Dermis blood vessel endothelial cell (primary cell): ENCODE measurements around the gene LRRFIP2. TPM values are rescaled to one million over a fixed set of nuclear protein-coding genes. Genes with fewer than 3 reads are reported as not detected.
"Not testable (repeated sequence)": the region's sequence is repeated elsewhere in the genome, so short reads cannot be mapped to it uniquely, and the experiment has no call there.

Source experiments
- DNase-seq: peaks from one replicate; pipeline ENCODE4 v3.0.0; 2010
- total RNA-seq: library from RNA; depleted of rRNA; stranded (reverse); fragments of >200 nt; gene quantifications from 2 replicates; pipeline ENCODE4 v1.2.3, GENCODE V29; 2014

Gene LRRFIP2
- total RNA-seq, 1 donor from 2014 or later, result 40.2 TPM

- not testable (repeated sequence) for DNase-seq
These were observed 119.3 kb downstream of the LRRFIP2 start for GRCh38 chr3:37055077-37055476.

GRCh38 chr3:37054370-37054769, 120.0 kb downstream of the LRRFIP2 start:
- peak; percentile 79 for DNase-seq

GRCh38 chr3:37053753-37054152, 120.6 kb downstream of the LRRFIP2 start:
- DNase-seq, result no peak

DNA sequence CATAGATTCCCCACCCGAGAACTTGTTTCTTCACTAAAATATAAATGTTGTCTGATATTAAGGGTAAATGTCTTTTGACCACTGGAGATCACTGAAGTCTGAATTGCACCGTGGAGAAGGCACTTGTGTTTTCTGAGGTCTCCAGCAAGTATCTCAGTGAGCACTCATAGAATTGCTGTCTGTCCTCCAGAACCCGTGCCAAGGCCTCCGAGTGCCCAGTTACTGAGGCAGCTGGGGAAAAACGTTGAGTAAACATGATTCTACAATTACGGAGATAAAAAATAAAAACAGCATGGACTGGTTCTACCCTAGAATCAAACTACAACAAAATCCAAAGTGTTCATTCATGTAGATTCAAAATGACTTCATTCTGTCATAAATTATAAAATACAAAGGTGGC, 121.0 kb downstream of the LRRFIP2 start:
- no peak for DNase-seq

DNA sequence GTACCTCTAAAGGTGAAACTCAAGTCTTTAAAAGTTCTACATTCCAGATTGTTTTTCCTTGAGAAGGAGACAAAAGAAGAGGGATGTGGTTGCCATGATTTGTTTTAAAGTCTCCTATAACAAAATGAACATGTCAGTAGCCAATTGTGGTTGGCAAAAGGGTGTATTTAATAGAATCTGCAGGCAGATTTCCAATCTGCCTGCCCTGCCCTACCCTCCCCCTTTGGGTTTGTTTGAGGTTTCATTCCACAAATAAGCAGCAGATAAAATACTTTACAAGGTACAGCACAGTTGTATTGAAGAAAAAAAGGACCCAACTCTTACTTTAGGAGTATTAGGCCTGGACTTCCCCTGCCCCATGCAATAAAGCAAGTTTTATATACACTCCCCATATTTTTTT, 121.5 kb downstream of the LRRFIP2 start:
- no peak for DNase-seq

DNA sequence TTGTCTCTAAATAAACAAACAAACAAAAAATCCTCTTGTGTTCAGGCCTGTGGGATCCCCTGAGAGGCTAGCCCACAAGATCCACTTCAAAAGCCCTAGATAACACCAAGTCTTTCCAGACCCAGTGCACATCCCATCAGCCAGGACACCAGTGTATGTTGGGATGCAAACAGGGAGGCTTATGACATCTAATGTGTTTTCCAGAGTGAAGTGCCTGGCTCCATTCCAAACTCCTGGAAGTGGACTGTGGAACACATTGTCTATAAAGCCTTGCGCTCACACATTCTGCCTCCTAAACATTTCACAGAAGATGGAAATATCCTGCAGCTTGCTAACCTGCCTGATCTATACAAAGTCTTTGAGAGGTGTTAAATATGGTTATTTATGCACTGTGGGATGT, 124.1 kb downstream of the LRRFIP2 start:
- peak; percentile 57 for DNase-seq

- not testable (repeated sequence) for DNase-seq
These were observed 131.7 kb downstream of the LRRFIP2 start for GRCh38 chr3:37042712-37043111.

GRCh38 chr3:37041546-37042195, 132.7 kb downstream of the LRRFIP2 start:
- DNase-seq, result peak; percentile 20

DNA sequence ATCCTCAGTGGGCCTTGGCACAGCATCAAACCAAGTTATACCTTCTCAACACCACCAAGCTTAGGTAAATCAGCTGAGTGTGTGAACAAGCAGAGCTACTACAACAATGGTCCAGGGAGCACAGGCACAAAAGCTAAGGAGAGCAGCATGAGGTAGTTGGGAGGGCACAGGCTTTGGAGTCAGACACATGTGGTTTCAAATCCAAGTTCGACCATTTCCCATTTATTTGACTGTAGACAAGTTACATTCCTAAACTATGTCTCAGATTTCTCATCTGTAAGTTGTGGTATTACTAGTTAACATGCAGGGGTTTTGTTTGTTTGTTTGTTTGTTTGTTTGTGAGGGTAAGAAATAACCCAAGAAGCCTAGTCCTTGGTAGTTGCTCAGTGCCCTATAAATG, 134.2 kb downstream of the LRRFIP2 start:
- no peak for DNase-seq

DNA sequence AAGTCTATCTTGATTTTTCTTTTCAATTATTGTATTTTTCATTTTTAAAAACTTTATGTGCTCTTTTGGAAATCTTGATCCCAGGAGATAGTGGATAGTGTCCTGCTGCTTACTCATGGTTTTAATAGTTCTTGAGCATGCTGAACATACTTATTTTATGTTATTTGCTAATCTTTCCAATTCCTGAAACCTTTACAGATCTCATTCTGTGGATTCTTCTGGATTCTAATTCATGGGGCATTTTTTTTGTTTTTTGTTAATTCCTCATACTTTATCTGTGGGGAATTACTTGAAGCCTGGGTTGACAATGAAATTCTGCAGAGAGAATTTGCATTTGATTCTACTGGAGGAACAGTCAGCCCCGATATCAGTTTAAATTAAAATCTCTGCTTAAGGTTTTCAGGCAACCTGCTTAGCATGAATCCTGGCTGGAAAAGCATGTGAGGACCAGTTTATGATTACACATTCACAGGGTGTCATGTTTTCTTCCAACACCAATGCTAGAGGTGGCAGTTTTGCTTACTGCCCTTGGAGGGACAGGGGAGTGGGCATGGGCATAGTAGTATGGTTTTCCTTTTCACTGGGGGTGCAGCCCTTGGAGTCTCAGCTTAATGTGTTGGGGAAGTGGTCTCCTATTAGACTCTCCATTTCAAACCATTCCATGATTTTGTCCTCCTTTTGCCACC, 135.1 kb downstream of the LRRFIP2 start:
- DNase-seq, result no peak

- DNase-seq, result no peak
These were observed 137.0 kb downstream of the LRRFIP2 start for GRCh38 chr3:37037352-37037751.

GRCh38 chr3:37032961-37033360, 141.4 kb downstream of the LRRFIP2 start:
- DNase-seq, result no peak

GRCh38 chr3:37031096-37031682, 143.2 kb downstream of the LRRFIP2 start:
- DNase-seq, result no peak

DNA sequence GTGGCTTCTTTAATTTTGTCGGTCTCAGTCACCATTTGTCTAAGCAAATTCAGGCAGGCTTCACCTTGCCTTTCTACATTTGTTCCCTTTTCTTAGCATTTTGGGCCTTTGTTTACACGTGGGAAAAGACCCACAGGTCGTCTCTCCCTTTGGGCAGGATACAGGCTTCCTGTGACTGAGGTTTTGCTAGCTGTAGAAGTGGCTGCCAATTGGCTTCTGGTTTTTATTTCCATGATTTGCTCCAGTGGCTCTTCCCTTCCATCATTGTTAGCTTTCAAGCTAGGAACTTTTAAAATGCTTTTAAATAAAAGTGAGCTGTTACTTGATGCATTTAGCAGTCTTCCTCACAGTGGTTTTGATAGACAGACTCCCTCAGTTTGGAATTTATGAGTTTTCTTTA, 143.8 kb downstream of the LRRFIP2 start:
- peak; percentile 37 for DNase-seq

- DNase-seq, result no peak
These were observed 144.7 kb downstream of the LRRFIP2 start for GRCh38 chr3:37029516-37030163.

- no peak for DNase-seq
These were observed 145.3 kb downstream of the LRRFIP2 start for GRCh38 chr3:37029111-37029510.

- peak; percentile 54 for DNase-seq
These were observed 146.1 kb downstream of the LRRFIP2 start for GRCh38 chr3:37028329-37028728.

- no peak for DNase-seq
These were observed 147.5 kb downstream of the LRRFIP2 start for GRCh38 chr3:37026851-37027250.

- DNase-seq, result no peak
These were observed 148.6 kb downstream of the LRRFIP2 start for GRCh38 chr3:37025561-37026335.

DNA sequence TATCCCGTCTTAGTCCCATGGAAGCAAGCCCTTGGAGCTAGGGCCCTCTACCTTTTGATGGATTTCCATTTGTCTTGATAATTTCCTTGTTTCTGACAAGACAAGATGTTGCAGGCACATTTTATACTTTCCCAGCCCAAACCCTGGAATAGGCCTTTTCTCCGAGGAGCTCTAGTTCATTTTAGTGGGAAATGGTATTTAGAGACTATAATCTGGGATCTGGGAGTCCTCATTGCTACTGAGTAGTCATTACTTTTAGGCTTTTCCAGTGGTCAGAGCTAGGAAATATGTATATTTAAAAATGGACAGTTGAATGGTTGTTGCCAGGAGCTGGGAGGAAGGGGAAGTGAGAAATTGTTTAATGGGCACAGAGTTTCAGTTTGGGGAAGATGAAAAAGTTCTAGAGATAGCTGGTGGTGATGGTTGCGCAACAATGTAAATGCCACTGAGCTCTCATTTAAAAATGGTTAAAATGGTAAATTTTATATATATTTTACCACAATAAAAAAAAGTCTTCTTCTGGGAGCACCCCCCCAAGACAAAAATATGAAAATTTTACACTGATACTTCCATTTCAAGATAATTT, 149.5 kb downstream of the LRRFIP2 start:
- no peak for DNase-seq

DNA sequence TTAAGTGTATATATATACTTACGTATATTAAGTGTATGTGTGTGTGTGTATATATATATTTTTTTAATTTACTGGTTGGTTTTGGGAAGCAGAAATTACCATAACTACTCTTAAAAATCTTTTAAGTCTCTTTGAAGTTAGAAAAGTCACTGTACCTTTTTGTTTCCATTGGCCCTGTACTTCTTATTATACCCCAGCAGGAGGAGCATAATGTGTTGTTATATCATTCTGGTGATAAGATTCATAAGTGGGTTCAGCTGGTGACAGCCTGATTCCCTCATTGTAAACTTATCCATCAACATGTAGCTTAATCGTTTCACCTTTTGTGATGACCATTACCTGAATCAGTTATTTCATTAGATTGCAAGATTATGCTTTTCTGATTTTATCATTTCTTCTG, 150.3 kb downstream of the LRRFIP2 start:
- peak; percentile 49 for DNase-seq

- no peak for DNase-seq
These were observed 156.7 kb downstream of the LRRFIP2 start for GRCh38 chr3:37017683-37018082.
